ENCODE results near the gene FOXF2.
A peak's percentile ranks its signal among the peaks of the same experiment; 100 is the strongest.

DNA sequence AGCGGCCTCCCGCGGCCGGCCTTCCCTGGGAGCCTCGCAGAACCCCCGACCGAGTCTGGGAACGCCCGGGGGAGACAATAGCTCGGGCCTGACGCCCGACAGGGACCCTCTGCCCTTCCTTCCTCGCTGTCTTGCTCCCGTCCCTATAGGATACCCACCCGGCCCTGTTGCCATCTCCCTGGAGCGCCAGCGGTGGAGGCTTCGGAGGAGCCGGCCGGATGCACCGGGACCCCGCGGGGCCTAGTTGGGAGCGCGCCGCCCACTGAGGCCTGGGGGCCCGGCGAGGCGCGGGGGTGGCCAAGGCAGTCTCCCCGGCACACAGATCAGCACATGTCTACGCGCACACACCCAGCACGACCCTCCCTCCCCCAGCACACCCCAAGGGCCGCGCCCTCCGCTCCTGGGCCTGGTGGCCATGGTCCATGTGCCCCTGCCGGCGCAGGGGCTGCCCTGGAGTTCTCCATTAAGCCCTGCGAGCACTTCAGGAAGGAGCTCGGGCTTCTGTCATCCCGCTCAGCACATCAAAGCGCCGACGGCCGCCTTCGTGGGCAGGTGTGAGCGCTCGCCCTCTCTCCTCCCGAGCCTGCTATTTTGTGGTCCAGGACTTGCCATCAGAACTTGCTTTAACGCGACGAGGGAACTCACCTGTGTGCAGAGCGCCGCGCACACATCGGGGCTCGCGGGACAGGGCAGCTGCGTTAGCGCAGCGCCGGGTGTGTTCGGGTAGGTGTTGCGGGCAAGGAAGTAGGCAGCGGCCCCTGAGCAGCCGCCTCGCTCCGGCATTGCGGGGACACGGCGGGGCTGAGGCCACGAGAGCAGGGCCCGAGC lies 3.7 kb downstream of the FOXF2 start:
- TF ChIP-seq YY1 (IDR thresholded peaks at IDR 0.05; ENCODE audit: insufficient read depth, insufficient read length) (no peak), SUZ12 (IDR thresholded peaks at IDR 0.05; ENCODE audit: extremely low read depth, insufficient read depth, insufficient read length) (peak; percentile 51)

Data from NT2/D1 (cell line).